SK-N-MC (cell line): ENCODE measurements around the gene ASTN2.

Experiments
- EZH2 ChIP-seq: fragments of 200-600 bp; sonication (generic); IDR thresholded peaks from one replicate; pipeline ENCODE4 v1.6.1; 2017; ENCODE audit warnings: antibody characterized with exemption
- POLR2AphosphoS5 ChIP-seq: IDR thresholded peaks from 2 replicates; pipeline ENCODE4 v1.6.1; 2012; ENCODE audit warnings: mild to moderate bottlenecking, low read depth, low read length, borderline replicate concordance

- TF ChIP-seq EZH2 = no peak
- no peak for TF ChIP-seq POLR2AphosphoS5
These were observed 269.8 kb downstream of the ASTN2 start for GRCh38 chr9:117145081-117145480.
